OCI-LY1 (cell line): ENCODE results near the gene FRMD4A.

Source experiments
- CTCF ChIP-seq: fragments of 200-600 bp; sonication (generic), shearing (Covaris generic); IDR thresholded peaks from 2 replicates; pipeline ENCODE4 v1.5.1; 2017; ENCODE audit warnings: mild to moderate bottlenecking, antibody characterized with exemption, low read length, moderate library complexity, mixed read lengths
- EZH2 ChIP-seq: fragments of 200-600 bp; sonication (generic), shearing (Covaris generic); IDR thresholded peaks from 2 replicates; pipeline ENCODE4 v1.8.0; 2017; ENCODE audit warnings: borderline replicate concordance, mixed run types, mild to moderate bottlenecking, antibody characterized with exemption, low read length, moderate library complexity, mixed read lengths

GRCh38 chr10:13703101-13703818 lies 627.5 kb downstream of the FRMD4A start:
- TF ChIP-seq CTCF (no peak), EZH2 (no peak)
